Measurements from ENCODE around the gene ILKAP. TPM values are rescaled to one million over a fixed set of nuclear protein-coding genes. Genes with fewer than 3 reads are reported as not detected.

Gene ILKAP
- total RNA-seq, 3 donors from 2014 or later = 33.2 to 55.7 (median 39.9) TPM

- no peaks in the 10 kb centered on the region for H3K36me3 ChIP-seq (ENCODE audit: low read depth)
- H3K9me3 ChIP-seq = no peaks in the 10 kb centered on the region
- DNase-seq (peak in 2 of 3 donors; percentile 31 to 37), ATAC-seq (peak; percentile 10)
- H3K4me1 ChIP-seq (ENCODE audit: low read depth) = no peaks in the 10 kb centered on the region
- no peak for TF ChIP-seq CTCF (IDR thresholded peaks at IDR 0.05)
- H3K4me3 ChIP-seq = no peak overlapping the region
- intact Hi-C loops (cut with DNase I, micrococcal nuclease) = no loop called here
Measured at GRCh38 chr2:238120463-238121298, 82.8 kb downstream of the ILKAP start.

Other genes starting within 250 kb of the ILKAP start
- gene UBE2F, start 236.7 kb downstream of the ILKAP start, total RNA-seq = 10 to 100 TPM; 36.0 to 47.7 (median 40.4) TPM
- 10 to 100 TPM; 11.2 to 19.8 (median 19.5) TPM for gene SCLY, start 142.7 kb downstream of the ILKAP start, total RNA-seq
- gene ESPNL, start 103.4 kb downstream of the ILKAP start, total RNA-seq = under 1 TPM; 0.23 to 0.63 (median 0.47) TPM
- 1 to 10 TPM in 1 of 3 donors, under 1 TPM in 2; 0.17 to 1.1 (median 0.24) TPM for gene KLHL30, start 65.0 kb downstream of the ILKAP start, total RNA-seq
- gene ERFE, start 44.7 kb downstream of the ILKAP start, total RNA-seq = under 1 TPM; 0.38 to 0.58 (median 0.51) TPM
- gene HES6, start 36.3 kb upstream of the ILKAP start, total RNA-seq = 10 to 100 TPM; 21.9 to 63.5 (median 25.7) TPM
- 10 to 100 TPM; 22.6 to 26.8 (median 22.6) TPM for gene PER2, start 84.9 kb upstream of the ILKAP start, total RNA-seq
- gene TRAF3IP1, start 116.8 kb upstream of the ILKAP start, total RNA-seq = 10 to 100 TPM; 13.3 to 37.5 (median 16.3) TPM
- gene ASB1, start 223.2 kb upstream of the ILKAP start, total RNA-seq = 10 to 100 TPM; 23.5 to 41.7 (median 24.6) TPM